SK-N-SH treated with all-trans-retinoic acid at 6 μM for 48 hours (cell line): ENCODE data around the gene AEBP1.

Experiments
- CREB5 ChIP-seq: fragments of 250-450 bp; sonication (Bioruptor Pico); IDR thresholded peaks from 2 replicates; pipeline ENCODE4 v1.5.1; 2020; ENCODE audit warnings: low read depth, mild to moderate bottlenecking, moderate library complexity
- ESRRG ChIP-seq: fragments of 250-450 bp; sonication (Bioruptor Pico); IDR thresholded peaks from 2 replicates; pipeline ENCODE4 v1.6.1; 2021; ENCODE audit warnings: mild to moderate bottlenecking
- GLIS3 ChIP-seq: fragments of 250-450 bp; sonication (Bioruptor Pico); IDR thresholded peaks from 2 replicates; pipeline ENCODE4 v1.5.0; 2020; ENCODE audit warnings: mild to moderate bottlenecking, moderate library complexity
- PATZ1 ChIP-seq: fragments of 250-450 bp; sonication (Bioruptor Pico); IDR thresholded peaks from 2 replicates; pipeline ENCODE4 v1.8.0; 2020; ENCODE audit warnings: mild to moderate bottlenecking, moderate library complexity, borderline replicate concordance
- ZNF70 ChIP-seq: fragments of 450-650 bp; formaldehyde crosslinking; IDR thresholded peaks from 2 replicates; pipeline ENCODE4 v1.5.0; 2020; ENCODE audit warnings: mild to moderate bottlenecking, moderate library complexity
- ZNF8 ChIP-seq: fragments of 450-650 bp; formaldehyde crosslinking; IDR thresholded peaks from 2 replicates; pipeline ENCODE4 v1.5.0; 2020; ENCODE audit warnings: mild to moderate bottlenecking, moderate library complexity
- TF ChIP-seq, protein P1 (sequence below): fragments of 250-450 bp; sonication (Bioruptor Pico); IDR thresholded peaks from 2 replicates; pipeline ENCODE4 v1.5.0; 2020; ENCODE audit warnings: mild to moderate bottlenecking, moderate library complexity

- TF ChIP-seq GLIS3 (CRISPR knock-in tag) (no peak), ZNF70 (no peak), PATZ1 (CRISPR knock-in tag) (no peak), CREB5 (CRISPR knock-in tag) (no peak), ESRRG (CRISPR knock-in tag) (no peak), ZNF8 (CRISPR knock-in tag) (no peak)
- TF ChIP-seq, protein P1, sequence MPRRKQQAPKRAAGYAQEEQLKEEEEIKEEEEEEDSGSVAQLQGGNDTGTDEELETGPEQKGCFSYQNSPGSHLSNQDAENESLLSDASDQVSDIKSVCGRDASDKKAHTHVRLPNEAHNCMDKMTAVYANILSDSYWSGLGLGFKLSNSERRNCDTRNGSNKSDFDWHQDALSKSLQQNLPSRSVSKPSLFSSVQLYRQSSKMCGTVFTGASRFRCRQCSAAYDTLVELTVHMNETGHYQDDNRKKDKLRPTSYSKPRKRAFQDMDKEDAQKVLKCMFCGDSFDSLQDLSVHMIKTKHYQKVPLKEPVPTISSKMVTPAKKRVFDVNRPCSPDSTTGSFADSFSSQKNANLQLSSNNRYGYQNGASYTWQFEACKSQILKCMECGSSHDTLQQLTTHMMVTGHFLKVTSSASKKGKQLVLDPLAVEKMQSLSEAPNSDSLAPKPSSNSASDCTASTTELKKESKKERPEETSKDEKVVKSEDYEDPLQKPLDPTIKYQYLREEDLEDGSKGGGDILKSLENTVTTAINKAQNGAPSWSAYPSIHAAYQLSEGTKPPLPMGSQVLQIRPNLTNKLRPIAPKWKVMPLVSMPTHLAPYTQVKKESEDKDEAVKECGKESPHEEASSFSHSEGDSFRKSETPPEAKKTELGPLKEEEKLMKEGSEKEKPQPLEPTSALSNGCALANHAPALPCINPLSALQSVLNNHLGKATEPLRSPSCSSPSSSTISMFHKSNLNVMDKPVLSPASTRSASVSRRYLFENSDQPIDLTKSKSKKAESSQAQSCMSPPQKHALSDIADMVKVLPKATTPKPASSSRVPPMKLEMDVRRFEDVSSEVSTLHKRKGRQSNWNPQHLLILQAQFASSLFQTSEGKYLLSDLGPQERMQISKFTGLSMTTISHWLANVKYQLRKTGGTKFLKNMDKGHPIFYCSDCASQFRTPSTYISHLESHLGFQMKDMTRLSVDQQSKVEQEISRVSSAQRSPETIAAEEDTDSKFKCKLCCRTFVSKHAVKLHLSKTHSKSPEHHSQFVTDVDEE, result no peak
Measured at GRCh38 chr7:44139311-44140010, 35.3 kb downstream of the AEBP1 start.
